Activated CD8-positive, alpha-beta memory T cell treated with anti-CD3 and anti-CD28 coated beads for 1 hour (primary cell): ENCODE measurements around the gene COL8A2.

ENCODE experiments used
- DNase-seq, 2 donors: peaks; one replicate each; pipeline ENCODE4 v3.0.0-alpha.2; 2020; ENCODE audit warnings: low read depth in 1 of 2; ENCODE audit errors: extremely low read depth in 1 of 2

Gene COL8A2

DNA sequence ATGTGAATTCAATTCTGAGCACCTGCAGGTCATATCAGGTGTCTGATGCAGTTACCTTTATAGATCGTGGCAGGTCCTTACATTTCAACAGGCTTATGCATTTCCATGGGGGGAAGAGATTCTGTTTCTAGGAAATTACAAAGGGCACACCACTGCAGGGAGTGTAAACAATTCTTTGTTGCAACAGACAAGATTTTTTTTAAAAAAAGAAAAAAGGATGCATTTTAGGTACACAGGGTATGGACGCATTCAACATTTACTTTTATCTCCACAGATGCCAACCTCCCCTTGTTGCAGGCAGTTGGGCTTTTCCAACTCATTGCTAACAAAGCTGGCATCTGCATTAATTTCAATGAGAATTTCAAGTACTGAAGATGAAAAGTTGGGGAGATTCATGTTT lies 54.7 kb downstream of the COL8A2 start:
- DNase-seq, result no peak

DNA sequence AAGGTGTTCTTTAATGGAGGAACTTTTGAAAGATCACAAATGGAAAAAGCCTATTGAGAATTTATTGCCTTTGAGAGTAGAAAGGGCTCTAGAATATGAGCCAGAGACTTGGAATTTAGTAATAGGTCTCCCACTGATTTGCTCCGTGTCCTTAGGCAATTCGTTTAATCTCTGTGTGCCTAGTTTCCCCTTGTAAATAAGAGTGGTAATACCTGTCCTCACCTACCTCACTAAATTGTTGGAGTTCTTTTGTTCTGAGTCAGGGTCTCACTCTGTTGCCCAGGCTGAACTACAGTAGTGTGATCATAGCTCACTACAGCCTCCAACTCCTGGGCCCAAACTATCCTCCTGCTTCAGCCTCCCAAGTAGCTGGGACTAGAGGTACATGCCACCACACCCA lies 56.2 kb downstream of the COL8A2 start:
- DNase-seq, result no peak

DNA sequence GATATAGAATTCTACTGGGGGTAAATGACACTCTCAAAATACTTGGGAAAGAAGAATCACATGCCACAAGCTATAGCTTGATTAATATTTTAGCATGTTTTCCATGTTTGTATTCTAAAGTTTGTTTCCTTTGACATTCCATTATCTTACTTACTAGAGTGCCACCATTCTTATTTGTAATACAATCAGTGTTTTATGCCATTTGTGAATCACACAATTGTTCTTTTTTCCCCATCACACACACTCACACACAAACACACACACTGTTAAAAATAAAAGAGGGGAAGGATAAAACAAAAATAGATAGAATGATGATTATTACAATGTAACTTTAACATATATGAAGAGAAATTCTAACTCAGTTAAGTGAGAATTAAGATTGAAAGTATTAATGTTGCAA lies 57.2 kb downstream of the COL8A2 start:
- no peak for DNase-seq

DNA sequence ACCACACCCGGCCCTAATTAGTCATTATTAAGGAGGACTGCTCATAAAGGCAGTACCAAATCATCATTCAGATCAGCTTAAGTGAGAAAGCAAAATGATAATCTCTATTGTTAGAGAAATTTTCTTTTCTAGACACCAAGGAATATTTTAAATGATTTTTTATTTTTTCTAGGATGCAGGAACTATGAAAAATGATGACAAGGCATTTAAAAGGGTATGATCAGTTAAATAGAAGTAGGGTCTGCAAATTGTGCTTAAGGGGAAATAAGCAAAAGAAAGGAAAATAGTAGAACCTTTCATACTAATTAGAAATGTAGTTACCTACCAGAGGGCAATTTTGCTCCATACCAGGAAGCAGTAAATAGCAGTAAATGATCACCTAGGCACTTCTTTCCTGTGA lies 62.7 kb downstream of the COL8A2 start:
- no peak for DNase-seq

DNA sequence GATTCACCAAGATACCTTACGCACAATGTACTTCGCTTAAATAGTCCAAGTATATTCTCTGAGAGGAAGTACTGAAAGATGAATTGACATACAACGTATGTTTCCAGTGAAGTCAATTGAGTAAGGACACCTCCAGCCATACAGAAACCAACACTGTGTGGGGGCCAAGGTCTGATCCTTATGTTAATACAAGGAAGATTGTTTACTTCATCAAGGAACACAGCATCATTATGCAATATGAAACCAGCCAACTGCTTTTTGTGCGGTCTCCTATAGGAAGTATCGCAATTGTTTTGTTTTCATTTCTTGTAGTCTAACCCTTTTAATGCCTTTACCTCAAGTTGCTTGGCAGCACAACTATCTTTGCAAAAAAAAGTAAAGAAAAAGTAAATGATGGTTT lies 69.3 kb downstream of the COL8A2 start:
- no peak for DNase-seq

DNA sequence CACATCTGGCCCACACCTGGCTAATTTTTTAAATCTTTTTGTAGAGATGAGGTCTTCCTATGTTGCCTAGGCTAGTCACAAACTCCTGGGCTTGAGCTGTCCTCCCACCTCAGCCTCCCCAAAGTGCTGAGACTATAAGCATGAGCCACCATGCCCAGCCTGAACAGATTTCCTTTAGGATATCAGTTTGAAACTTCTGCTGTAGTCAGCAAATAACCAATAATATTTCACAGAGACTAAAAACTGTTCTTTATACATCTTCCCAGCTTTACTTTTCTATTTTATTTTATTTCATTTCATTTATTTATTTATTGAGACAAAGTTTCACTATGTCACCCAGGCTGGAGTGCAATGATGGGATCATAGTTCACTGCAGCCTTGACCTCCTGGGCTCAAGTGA lies 71.0 kb downstream of the COL8A2 start:
- no peak for DNase-seq

DNA sequence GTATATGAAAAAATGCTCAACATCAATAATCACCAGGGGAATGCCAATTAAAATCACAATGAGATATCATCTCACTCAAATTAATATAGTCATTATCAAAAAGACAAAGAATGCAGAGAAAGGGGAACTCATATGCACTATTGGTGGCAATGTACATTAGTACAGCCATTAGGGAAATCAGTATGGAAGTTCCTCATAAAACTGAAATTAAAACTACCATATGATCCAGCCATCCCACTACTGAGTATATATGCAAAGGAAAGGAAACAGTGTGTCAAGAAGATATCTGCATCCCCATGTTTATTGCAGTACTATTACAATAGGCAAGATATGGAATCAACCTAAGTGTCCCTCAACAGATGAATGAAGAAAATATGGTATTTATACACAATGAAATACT lies 73.2 kb downstream of the COL8A2 start:
- DNase-seq, result no peak
